ENCODE data around the gene TRIM68. TPM values are rescaled to one million over a fixed set of nuclear protein-coding genes. Genes with fewer than 3 reads are reported as not detected.

Gene TRIM68
- total RNA-seq, 2 donors from 2014 or later: 12.6 to 15.3 TPM

DNA sequence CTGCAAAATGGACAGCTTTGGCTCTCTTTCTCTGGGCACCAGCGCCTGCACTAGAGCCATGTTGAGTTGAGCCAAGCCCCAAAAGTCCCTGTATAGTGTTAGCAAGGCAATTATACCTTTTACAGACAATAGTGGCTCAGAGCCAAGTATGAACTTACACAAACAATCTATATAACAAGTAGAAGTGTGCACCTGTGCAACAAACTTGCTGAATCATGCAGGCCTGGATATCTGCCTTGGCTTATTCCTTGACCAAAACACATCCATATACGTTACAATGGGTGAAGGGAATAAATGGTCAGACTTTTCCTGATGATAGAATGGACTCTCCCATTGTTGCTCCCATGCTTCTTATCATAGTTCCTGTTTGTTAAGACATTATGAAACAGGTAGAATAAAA is 30.3 kb downstream of the TRIM68 start:
- Mint-ChIP-seq H3K27me3 (peaks cover 43 to 53% of the 10 kb centered on the region in 2 donors), H3K4me3 (no peak overlapping the region), H3K4me1 (ENCODE audit: low read depth in 2 of 2) (peaks cover 6 to 8% of the 10 kb centered on the region in 2 donors), H3K9me3 (no peaks in the 10 kb centered on the region), H3K27ac (no peak overlapping the region), H3K36me3 (no peaks in the 10 kb centered on the region)
- ATAC-seq (no peak), DNase-seq (ENCODE audit: low spot score) (no peak)

DNA sequence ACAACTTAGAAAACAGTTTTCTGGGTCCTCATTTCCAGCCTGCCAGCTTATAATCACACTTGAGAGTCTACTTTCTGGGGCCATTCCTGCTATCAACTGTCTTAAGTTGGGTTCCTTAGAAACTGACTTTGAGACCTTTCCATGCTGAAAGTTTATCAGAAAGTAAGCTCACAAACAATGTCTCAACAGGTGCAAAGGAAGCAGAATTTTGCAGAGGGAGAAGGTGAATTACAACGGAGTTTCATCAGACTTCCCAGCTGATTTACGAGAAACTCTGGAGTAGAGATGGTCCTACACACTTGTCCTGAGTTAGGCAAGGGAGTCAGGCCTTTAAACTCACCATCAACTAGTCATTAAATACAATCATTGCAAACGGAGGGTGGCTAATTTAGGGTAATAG is 31.2 kb downstream of the TRIM68 start:
- ATAC-seq: no peak
- Mint-ChIP-seq H3K9me3 (no peaks in the 10 kb centered on the region), H3K27me3 (peaks cover 40 to 47% of the 10 kb centered on the region in 2 donors), H3K27ac (no peak overlapping the region), H3K36me3 (no peaks in the 10 kb centered on the region), H3K4me1 (ENCODE audit: low read depth in 2 of 2) (peaks cover 6 to 8% of the 10 kb centered on the region in 2 donors), H3K4me3 (no peak overlapping the region)
- DNase-seq (ENCODE audit: low spot score): no peak

DNA sequence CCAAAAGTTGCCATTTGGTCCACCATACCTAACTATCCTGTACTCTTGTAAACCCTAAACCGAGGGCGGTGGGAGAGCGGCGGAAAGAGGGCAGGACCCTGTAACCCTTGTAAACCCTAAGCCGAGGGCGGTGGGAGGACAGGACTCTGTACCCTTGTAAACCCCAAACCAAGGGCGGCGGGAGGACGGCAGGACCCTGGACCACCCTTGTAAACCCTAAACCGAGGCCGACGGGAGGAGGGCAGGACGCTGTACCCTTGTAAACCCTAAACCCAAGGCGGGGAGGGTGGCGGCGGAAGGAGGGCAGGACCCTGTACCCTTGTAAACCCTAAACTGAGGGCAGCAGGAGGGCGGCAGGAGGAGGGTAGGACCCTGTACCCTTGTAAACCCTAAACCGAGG is 39.0 kb downstream of the TRIM68 start:
- Mint-ChIP-seq H3K27ac (no peak overlapping the region), H3K9me3 (no peaks in the 10 kb centered on the region), H3K4me3 (no peak overlapping the region), H3K36me3 (peaks cover 2% of the 10 kb centered on the region), H3K27me3 (peaks cover 4 to 13% of the 10 kb centered on the region in 2 donors), H3K4me1 (ENCODE audit: low read depth in 2 of 2) (no peaks in the 10 kb centered on the region)
- ATAC-seq: peak in 1 of 2 donors; percentile 21
- no peak for DNase-seq (ENCODE audit: low spot score)

DNA sequence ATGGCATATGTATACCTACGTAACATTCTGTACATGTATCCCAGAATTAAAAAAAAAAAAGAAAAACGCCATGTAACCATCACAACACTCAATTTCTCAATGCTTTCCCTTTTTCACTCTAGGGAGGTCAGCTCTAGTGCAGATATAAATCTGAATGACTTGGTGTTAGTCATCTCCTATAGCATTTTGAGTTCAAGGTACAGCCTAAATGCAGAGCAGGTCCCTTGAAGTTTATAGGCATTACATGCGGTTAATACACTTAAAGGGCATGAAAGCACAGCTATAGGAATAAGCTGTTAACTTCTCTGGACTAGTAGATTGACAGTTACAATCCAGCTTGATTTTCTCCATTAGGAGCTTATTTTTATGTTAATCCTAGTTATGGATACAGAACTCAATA is 42.7 kb downstream of the TRIM68 start:
- ATAC-seq: no peak
- peaks cover 10% of the 10 kb centered on the region for H3K36me3 Mint-ChIP-seq

DNA sequence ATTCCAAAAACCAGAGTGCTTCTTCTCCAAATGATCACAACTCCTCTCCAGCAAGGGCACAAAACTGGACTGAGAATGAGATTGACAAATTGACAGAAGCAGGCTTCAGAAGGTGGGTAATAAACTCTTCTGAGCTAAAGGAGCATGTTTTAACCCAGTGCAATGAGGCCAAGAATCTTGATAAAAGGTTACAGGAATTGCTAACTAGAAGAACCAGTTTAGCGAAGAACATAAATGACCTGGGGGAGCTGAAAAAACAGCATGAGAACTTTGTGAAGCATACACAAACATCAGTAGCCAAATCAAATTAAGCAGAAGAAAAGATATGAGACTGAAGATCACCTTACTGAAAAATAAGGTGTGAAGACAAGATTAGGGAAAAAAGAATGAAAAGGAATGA is 47.6 kb downstream of the TRIM68 start:
- Mint-ChIP-seq H3K27ac (no peak overlapping the region), H3K9me3 (peaks cover 8% of the 10 kb centered on the region), H3K4me1 (ENCODE audit: low read depth in 2 of 2) (no peaks in the 10 kb centered on the region), H3K36me3 (peaks cover 10% of the 10 kb centered on the region), H3K4me3 (no peak overlapping the region), H3K27me3 (peaks cover 22 to 43% of the 10 kb centered on the region in 2 donors)
- ATAC-seq (no peak), DNase-seq (ENCODE audit: low spot score) (no peak)

More for the DNA sequence above, 42.7 kb downstream of the TRIM68 start:
- Mint-ChIP-seq H3K9me3 (peaks cover 8% of the 10 kb centered on the region), H3K4me3 (no peak overlapping the region), H3K27ac (no peak overlapping the region), H3K4me1 (ENCODE audit: low read depth in 2 of 2) (no peaks in the 10 kb centered on the region), H3K27me3 (peaks cover 16 to 36% of the 10 kb centered on the region in 2 donors)
- no peak for DNase-seq (ENCODE audit: low spot score)

DNA sequence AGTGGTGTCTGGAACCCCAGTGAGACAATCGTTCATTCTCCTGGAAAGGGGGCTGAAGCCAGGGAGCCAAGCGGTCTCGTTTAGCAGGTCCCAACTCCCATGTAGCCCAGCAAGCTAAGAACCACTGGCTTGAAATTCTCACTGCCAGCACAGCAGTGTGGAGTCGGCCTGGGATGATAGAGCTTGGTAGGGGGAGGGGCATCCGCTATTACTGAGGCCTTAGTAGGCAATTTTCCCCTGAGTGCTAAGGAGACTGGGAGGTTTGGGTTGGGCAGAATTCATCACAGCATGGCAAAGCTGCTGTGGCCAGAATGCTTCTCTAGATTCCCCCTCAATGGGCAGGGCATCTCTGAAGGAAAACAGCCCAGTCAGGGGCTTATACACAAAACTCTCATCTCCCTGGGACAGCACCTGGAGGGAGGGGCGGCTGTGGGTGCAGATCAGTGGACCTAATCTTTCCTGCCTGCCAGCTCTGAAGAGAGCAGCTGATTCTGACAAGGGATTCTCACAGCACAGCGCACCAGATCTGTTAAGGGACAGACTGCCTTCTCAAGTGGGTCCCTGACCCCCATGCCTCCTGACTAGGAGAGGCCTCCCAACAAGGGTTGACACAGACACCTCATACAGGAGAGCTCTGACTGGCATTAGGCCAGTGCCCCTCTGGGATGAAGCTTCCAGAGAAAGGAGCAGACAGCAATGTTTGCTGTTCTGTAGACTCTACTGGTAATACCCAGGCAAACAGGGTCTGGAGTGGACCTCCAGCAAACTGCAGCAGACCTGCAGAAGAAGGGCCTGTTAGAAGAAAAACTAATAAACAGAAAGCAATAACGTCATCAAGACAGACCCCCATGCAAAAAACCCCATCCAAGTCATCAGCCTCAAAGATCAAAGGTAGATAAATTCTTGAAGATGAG is 48.2 kb downstream of the TRIM68 start:
- Mint-ChIP-seq H3K36me3 (peaks cover 10% of the 10 kb centered on the region), H3K9me3 (peaks cover 8% of the 10 kb centered on the region), H3K27ac (no peak overlapping the region), H3K4me3 (no peak overlapping the region), H3K4me1 (ENCODE audit: low read depth in 2 of 2) (no peaks in the 10 kb centered on the region), H3K27me3 (peaks cover 22 to 44% of the 10 kb centered on the region in 2 donors)
- ATAC-seq: no peak
- no peak for DNase-seq (ENCODE audit: low spot score)

DNA sequence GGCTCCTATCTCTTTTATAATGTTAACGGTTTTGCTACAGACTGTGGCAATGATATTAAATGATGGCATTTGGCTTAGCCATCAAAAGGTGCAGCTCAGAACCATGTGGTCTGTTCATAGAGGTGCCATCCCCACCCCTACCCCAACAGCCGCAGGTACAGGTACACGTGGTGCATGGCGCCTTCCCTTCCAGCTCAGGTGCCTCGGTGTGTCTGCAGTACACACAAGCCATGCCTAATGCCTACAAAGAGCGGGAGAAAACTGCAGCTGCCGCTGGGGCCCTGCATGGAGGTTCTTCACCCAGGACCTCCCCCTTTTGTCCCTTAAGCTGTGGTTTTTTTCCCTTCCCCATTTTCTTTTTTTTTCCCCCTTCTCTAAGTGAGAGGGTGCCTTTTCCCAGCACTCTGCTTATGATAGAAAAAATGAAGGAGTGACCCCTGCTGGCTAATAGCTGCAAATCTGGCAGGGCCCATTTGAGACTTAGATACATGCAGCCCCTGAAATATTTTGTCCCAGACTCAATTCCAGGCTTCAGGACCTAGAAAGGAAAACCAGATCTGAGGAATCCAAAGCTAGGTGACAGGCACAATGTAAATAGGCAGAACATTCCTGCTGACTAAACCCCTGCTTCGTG is 56.6 kb downstream of the TRIM68 start:
- no peaks in the 10 kb centered on the region for H3K36me3 Mint-ChIP-seq
- H3K4me3 Mint-ChIP-seq: no peak overlapping the region
- H3K27ac Mint-ChIP-seq: no peak overlapping the region
- H3K27me3 Mint-ChIP-seq: peaks cover 12 to 34% of the 10 kb centered on the region in 2 donors
- H3K4me1 Mint-ChIP-seq (ENCODE audit: low read depth in 2 of 2): no peaks in the 10 kb centered on the region
- no peak for ATAC-seq
- H3K9me3 Mint-ChIP-seq: no peaks in the 10 kb centered on the region
- DNase-seq (ENCODE audit: low spot score): no peak

Other genes starting within 250 kb of the TRIM68 start
- gene OR52B4, start 239.8 kb downstream of the TRIM68 start, total RNA-seq: not detected
- 10 to 100 TPM; 27.3 to 41.3 TPM for gene TRIM21, start 214.5 kb downstream of the TRIM68 start, total RNA-seq
- not detected for gene OR52K2, start 158.9 kb downstream of the TRIM68 start, total RNA-seq
- not detected for gene OR52K1, start 125.6 kb downstream of the TRIM68 start, total RNA-seq
- gene OR52M1, start 63.0 kb downstream of the TRIM68 start, total RNA-seq: not detected
- not detected for gene OR52I2, start 26.5 kb downstream of the TRIM68 start, total RNA-seq
- gene OR52I1, start 14.2 kb downstream of the TRIM68 start, total RNA-seq: not detected
- not detected for gene OR51D1, start 29.2 kb upstream of the TRIM68 start, total RNA-seq
- not detected for gene OR51E1, start 35.8 kb upstream of the TRIM68 start, total RNA-seq
- gene OR51E2, start 89.6 kb upstream of the TRIM68 start, total RNA-seq: not detected
- not detected for gene MMP26, start 96.6 kb upstream of the TRIM68 start, total RNA-seq
- gene OR51F1, start 161.7 kb upstream of the TRIM68 start, total RNA-seq: not detected
- not detected for gene OR52R1, start 196.1 kb upstream of the TRIM68 start, total RNA-seq
- gene OR51F2, start 213.1 kb upstream of the TRIM68 start, total RNA-seq: not detected
- gene OR51S1, start 241.0 kb upstream of the TRIM68 start, total RNA-seq: not detected

Measured in natural killer cell treated with Interleukin-12 subunit alpha and Interleukin-12 subunit beta and Interleukin-15 and Interleukin-18, amount 100 ng/mL, for 72 hours (primary cell).